WTC11 (cell line): ENCODE data around the gene AVL9.

Source experiments
- HMGXB4 ChIP-seq: sonication (generic); formaldehyde crosslinking; IDR thresholded peaks from 2 replicates; pipeline ENCODE4 v1.8.1; 2023; ENCODE audit warnings: mild to moderate bottlenecking, moderate library complexity, missing genetic modification reagents
- MAX ChIP-seq: sonication (generic); formaldehyde crosslinking; IDR thresholded peaks from 2 replicates; pipeline ENCODE4 v1.8.0; 2022; ENCODE audit warnings: mild to moderate bottlenecking, missing genetic modification reagents
- TF ChIP-seq, protein P1 (sequence below): fragments of 200-600 bp; IDR thresholded peaks from 2 replicates; pipeline ENCODE4 v1.8.0; 2022; ENCODE audit warnings: antibody characterized with exemption
- TF ChIP-seq, protein P2 (sequence below): sonication (generic); formaldehyde crosslinking; IDR thresholded peaks from 2 replicates; pipeline ENCODE4 v1.8.0; 2023; ENCODE audit warnings: missing genetic modification reagents

DNA sequence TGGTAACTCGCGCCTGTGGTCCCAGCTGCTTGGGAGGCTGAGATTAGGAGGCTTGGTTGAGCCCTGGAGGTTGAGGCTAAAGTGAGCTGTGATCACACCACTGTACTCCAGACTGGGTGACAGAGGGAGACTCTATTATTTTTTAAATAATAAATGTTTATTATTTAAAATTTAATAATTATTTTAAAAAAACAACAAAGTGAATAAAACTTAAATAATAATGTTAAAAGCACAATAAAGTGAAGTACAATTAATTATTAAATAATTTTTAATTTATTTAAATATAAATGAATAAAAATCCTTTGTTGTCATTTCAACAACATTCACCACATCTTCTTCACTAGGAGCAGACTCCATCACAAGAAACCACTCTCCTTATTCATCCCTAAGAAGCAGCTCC lies 64.8 kb downstream of the AVL9 start:
- TF ChIP-seq, protein P1, sequence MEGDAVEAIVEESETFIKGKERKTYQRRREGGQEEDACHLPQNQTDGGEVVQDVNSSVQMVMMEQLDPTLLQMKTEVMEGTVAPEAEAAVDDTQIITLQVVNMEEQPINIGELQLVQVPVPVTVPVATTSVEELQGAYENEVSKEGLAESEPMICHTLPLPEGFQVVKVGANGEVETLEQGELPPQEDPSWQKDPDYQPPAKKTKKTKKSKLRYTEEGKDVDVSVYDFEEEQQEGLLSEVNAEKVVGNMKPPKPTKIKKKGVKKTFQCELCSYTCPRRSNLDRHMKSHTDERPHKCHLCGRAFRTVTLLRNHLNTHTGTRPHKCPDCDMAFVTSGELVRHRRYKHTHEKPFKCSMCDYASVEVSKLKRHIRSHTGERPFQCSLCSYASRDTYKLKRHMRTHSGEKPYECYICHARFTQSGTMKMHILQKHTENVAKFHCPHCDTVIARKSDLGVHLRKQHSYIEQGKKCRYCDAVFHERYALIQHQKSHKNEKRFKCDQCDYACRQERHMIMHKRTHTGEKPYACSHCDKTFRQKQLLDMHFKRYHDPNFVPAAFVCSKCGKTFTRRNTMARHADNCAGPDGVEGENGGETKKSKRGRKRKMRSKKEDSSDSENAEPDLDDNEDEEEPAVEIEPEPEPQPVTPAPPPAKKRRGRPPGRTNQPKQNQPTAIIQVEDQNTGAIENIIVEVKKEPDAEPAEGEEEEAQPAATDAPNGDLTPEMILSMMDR = no peak
- TF ChIP-seq MAX (no peak), HMGXB4 (CRISPR knock-in tag) (no peak)
- TF ChIP-seq, protein P2, sequence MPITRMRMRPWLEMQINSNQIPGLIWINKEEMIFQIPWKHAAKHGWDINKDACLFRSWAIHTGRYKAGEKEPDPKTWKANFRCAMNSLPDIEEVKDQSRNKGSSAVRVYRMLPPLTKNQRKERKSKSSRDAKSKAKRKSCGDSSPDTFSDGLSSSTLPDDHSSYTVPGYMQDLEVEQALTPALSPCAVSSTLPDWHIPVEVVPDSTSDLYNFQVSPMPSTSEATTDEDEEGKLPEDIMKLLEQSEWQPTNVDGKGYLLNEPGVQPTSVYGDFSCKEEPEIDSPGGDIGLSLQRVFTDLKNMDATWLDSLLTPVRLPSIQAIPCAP (CRISPR knock-in tag) = no peak
